GM19438 (cell line): ENCODE data around the gene CEACAM19.
"Not testable (repeated sequence)": the region's sequence is repeated elsewhere in the genome, so short reads cannot be mapped to it uniquely, and the experiment has no call there.

ENCODE experiments used
- ATAC-seq: cut with Tn5 transposase; IDR thresholded peaks from one replicate; pipeline ENCODE4 v1.9.1; 2021; ENCODE audit warnings: low read depth; ENCODE audit not compliant: unreplicated experiment

CEACAM19 gene

DNA sequence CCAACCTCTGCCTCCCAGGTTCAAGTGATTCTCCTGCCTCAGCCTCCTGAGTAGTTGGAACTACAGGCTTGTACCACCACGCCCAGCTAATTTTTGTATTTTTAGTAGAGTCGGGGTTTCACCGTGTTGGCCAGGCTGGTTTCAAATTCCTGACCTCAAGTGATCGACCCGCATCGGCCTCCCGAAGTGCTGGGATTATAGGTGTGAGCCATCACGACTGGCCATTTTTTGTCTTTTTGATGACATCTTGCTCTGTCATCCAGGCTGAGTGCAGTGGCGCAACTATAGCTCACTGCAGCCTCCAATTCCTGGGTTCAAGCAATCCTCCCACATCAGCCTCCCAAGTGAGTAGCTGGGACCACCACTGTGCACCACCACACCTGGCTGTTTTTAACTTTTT lies 49.1 kb downstream of the CEACAM19 start:
- ATAC-seq = not testable (repeated sequence)

DNA sequence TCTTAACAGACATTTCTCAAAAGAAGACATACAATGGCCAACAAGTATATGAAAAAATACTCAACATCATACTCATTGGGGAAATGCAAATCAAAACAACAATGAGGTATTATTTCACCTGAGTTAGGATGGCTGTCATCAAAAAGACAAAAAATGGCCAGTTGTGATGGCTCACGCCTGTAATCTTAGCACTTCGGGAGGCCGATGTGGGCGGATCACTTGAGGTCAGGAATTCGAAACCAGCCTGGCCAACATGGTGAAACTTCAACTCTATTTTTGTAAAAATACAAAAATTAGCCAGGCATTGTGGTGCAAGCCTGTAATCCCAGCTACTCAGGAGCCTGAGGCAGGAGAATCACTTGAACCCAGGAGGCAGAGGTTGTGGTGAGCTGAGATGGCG lies 49.7 kb downstream of the CEACAM19 start:
- no peak for ATAC-seq

DNA sequence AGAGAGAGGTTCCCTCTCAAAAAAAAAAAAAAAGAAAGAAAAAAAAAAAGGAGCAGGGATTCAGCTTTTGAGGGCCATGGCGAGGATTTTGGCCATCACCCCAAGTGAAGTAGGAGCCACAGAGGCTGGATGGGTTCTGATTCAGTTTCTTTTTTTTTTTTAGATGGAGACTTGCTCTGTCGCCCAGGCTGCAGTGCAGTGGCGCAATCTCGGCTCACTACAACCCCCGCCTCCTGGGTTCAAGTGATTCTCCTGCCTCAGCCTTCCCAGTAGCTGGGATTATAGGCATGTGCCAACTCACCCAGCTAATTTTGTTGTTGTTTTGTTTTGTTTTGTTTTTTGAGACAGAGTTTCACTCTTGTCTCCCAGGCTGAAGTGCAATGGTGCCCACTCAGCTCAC lies 50.1 kb downstream of the CEACAM19 start:
- ATAC-seq = not testable (repeated sequence)

DNA sequence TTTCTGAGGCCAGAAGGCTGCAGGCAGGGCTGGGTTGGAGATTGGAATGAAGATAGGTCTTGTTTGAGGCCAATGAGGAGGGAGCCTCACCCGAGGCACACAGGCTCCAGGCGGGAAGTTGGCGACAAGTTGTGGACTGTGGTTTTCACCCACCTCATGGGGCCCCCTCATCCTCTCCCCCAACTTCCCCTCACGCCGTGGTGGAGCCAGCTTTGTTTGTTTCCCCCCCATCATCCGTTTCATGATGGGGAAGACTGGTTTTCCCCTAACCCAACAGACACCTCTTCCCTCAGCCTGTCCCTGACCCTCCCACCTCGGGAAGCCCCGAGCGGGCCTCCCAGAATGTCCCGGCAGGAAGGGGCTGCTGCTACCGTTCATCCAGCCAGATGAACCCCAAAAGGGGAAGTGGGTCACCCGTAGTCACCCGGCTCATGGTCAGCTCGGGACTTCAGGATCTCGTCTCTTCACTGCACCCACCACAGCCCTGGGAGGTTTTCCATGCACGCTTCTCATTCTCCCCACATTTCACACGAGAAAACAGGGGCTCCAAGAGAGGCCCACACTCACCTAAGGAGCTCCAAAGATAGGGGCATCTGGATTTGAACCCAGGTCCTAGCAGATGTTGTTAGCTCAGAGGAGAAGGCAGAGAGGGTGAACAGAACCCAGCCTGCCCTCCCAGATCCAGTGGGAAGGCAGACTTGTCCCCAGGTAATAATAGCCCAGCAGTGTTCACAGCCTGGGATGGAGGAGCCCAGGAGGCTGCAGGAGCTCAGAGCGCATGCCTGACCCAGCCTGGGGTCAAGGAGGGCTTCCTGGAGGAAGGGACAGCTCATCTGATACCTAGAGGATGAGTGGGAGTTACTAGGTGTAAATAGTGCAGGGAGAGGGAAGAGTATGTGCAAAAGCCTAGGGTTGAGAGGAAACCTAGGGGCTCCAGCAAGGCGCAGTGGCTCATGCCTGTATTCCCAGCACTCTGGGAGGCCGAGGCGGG lies 51.1 kb downstream of the CEACAM19 start:
- ATAC-seq = no peak

DNA sequence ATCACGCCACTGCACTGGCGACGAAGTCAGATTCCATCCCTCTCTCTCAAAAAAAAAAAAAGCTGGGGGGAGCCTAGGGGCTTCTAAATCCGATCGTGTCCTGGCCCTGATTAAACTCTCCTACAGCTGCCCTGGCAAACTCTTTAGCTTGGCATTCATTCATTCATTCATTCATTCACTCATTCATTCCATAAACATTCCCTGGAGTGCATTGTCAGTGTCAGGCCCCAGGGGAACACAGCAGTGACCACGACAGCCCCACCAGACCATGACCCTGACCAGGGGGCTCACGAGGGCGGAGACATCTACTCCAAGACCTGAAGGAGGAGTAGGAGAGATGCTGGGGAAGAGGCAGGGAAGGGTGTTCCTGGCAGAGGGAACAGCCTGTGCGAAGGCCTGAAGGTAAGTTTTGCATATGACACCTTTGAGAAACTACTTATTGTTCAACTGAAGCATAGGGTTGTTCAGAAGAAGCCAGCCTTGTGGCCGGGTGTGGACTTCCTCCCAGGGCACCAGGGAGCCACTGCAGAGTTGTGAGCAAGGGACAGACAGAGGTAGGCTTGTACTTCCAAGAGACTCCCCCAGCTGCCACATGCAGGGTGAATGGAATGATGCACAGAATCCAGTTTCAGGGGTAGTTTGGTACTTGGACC lies 52.1 kb downstream of the CEACAM19 start:
- no peak for ATAC-seq

DNA sequence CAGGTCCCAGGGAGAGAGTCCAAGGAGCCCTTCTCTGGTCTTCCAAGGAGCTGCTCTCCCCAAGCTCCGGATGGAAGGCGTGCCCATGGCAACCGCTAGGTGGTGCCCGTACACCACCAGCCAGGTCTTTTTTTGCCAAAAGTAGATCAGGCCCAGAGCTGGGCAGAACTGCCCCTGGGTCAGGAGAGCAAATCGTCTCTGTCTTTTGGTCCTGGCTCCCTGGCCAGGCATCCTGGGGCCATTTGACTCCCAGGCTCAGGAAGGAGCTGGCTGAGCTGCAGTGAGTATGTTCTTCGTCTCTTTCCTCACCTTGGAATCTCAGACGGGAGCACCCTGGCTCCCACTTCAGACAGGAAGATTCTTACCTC lies 52.7 kb downstream of the CEACAM19 start:
- peak; percentile 58 for ATAC-seq

DNA sequence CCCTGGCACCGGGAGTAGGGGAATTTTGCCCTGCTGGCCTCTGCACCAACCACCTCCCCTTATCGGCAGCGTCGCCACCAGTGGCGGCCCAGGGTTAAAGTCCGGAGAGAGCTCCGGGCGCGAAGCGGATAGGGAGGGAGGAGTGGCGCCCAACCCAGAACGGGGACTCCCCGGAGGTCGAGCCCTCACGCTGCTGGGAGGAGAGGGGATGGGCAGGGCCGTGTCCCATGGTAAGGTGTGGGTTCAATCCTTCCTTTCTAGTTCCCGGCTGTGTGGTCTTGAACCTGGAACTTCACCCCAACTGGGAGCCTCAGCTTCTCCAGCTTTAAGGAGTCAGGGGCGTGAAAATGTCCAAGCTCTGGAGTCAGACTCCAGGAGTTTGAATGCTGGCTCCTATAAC lies 54.0 kb downstream of the CEACAM19 start:
- no peak for ATAC-seq

DNA sequence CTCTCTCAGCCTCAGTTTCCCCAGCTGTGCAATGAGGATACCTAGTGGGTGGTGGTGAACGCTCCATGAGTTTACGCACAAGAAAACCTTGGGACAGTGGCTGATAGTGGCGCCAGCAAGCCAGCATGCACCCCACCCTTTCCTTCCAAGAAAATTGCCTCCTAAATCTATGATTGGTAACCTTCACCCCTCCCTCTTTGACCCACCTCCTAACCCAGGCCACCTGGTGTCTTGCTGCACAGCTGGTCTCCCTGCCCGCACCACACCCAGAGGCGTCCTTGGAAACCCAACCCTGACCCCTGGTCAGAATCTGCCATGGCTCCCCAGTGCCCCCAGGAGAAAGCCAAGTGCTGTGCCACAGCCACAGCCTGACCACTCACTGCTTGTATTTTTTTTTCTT lies 54.4 kb downstream of the CEACAM19 start:
- no peak for ATAC-seq

DNA sequence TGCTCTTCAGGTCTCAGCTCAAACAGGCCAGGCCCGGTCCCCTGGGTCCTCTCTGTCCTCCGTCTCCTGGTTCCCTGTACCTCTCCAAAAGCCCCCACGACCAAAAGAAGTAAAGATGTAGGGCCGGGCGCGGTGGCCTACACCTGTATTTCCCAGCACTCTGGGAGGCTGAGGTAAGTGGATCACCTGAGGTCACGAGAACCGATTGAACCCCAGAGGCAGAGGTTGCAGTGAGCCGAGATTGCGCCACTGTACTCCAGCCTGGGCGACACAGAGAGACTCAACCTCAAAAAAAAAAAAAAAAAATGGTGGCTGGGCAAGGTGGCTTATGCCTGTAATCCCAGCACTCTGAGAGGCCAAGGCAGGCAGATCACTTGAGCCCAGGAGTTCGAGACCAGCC lies 55.2 kb downstream of the CEACAM19 start:
- ATAC-seq = no peak

DNA sequence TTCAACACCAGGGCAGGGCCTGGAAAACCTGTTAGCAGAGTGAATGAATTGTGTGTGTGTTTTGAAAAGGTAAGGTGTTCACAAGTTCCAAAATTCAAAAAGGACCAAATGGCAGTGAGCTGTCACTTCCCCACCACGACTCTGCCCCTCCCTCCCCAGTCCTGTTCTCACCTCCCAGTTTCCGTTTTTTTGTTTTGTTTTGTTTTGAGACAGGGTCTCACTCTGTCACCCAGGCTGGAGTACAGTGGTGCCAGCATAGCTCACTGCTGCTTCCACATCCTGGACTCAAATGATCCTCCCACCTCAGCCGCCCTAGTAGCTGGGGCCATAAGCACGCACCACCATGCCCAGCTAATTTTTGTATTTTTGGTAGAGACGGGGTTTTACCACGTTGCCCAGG lies 56.9 kb downstream of the CEACAM19 start:
- no peak for ATAC-seq

DNA sequence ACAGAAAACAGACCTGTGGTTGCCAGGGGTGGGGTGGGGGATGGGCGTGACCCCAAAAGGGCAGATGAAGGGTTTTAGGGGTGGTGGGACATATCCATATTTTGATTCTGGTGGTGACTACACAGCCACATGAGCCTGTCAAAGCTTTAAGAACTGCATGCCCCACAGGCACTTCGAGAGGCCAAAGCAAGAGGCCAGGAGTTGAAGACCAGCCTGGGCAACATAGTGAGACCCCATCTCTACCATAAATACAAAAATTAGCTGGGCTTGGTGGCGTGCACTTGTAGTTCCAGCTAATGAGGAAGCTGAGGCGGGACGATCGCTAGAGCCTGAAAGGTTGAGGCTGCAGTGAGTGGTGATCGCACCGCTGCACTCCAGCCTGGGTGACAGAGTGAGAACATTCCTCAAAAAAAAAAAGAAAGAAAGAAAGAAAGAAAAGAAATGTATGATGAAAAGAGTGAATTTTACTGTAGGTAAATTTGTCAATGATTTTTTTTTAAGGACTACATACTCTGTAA lies 58.3 kb downstream of the CEACAM19 start:
- ATAC-seq = no peak

DNA sequence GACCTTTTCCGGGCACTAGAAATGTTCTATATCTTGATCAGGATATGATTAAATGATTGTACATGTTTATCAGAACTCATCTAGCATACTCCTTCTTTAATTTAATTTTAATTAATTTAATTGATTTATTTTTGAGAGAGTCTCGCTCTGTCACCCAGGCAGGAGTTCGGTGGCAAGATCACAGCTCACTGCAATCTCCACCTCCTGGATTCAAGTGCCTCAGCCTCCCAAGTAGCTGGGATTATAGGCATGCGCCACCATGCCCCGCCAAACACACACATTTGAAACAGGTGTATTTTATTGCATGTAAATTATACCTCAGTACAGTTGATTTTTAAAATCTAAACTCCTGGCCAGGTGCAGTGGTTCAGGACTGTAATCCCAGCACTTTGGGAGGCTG lies 59.8 kb downstream of the CEACAM19 start:
- ATAC-seq = no peak

DNA sequence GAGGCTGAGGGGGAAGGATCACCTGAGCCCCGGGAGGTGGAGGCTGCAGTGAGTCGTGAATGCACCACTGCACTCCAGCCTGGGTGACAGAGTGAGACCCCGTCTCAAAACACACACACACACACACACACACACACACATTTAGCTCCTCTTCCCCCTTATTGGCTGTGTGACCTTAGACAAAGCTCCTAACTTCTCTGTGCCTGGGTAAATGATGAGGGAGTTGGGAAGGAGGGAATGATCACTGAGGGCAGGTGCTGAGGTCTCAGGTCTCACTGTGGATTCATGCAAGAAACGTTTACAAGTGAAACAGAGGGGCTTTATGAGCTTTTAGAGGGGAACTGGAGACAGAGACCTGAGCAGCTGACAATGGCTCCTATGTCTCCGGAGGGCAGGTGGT lies 60.3 kb downstream of the CEACAM19 start:
- ATAC-seq = no peak

DNA sequence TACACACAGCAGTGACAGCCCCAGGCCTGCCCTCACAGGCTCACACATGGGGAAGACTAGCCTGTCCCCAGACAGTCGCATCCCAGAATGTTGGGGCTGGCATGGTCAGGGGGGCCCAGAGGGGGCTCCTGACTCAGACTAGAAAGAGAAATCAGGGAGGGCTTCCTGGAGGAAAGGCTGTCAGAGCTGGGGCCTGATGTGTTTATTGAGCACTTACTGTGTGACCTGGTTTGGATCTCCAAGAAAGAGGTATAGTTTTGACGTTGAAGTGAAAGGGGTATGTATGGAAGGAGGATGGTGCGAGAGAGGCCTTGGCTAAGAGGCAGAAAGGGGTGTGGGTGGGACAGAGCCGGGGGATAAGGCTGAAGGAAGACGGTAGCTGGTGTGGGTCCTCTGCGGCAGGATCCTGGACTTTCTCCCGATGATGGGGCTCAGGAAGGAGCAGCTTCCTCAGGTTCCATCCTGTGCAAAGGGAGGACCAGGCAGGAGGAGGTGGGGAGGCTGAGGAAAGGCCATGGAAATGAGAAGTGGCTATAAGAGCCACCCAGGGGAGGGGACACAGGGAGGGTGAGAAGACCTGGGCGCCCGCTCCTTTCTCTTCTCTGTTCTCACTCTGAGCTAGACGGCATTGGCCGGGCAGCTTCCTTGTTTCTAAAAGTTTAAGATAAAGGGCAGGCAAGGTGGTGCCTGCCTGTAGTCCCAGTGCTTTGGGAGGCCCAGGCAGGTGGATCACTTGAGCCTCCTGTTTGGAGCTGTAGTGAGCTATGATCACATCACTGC lies 61.1 kb downstream of the CEACAM19 start:
- no peak for ATAC-seq
